NCI-H2227 (cell line): Measurements from ENCODE around the gene LRRC36.
"Not testable (repeated sequence)": the region's sequence is repeated elsewhere in the genome, so short reads cannot be mapped to it uniquely, and the experiment has no call there.

ENCODE experiments used
- DNase-seq: peaks from one replicate; lab custom pipeline; 2025; ENCODE audit not compliant: unreplicated experiment; lab: John Stamatoyannopoulos, UW

The LRRC36 gene

DNA sequence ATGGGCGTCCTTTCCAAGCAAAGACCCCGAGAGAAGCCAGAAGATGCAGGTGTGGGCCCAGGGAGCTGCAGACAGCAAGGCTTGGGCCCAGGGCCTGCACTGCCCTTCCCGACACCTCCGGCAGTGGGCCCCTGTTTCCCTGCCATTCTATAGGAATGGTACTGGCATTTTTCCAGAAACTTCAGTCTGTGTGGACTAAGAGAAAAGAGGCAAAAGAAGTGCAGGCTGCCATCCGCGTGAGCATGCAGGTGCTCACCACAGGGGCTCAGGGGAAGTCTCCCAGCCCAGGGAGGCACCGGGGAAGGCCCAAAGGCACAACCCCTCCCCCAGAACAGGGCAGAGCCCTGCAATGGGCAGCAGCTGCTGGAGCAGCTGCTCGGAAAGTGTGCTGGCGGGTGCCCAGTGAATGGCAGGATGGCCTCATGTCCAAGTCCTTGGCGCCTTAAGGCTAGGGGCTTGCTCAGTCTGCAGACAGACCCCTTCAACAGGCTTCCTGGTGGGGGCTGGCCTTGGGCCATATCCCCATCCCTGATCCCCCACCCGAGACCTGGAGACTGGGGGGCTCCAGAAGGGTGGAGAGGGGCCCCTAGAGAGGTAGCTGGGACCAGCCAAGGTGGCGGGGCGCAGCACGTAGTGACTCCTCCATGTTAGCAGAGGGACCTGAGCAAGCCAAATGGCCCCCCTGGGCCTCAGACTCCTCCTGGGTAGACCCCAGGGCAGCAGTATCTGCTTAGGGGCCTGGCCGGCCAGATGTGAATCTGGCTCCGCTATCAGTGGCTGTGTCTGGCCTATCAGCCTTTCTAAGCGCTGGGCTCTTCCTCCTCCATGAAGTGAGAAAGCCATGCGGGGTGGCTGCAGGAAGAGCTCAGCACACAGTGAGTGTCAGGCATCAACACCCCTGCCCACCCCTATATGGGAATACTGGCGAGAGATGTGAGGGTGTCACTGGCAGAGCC lies 73.4 kb downstream of the LRRC36 start:
- no peak for DNase-seq

GRCh38 chr16:67400901-67401300 lies 74.3 kb downstream of the LRRC36 start:
- no peak for DNase-seq

DNA sequence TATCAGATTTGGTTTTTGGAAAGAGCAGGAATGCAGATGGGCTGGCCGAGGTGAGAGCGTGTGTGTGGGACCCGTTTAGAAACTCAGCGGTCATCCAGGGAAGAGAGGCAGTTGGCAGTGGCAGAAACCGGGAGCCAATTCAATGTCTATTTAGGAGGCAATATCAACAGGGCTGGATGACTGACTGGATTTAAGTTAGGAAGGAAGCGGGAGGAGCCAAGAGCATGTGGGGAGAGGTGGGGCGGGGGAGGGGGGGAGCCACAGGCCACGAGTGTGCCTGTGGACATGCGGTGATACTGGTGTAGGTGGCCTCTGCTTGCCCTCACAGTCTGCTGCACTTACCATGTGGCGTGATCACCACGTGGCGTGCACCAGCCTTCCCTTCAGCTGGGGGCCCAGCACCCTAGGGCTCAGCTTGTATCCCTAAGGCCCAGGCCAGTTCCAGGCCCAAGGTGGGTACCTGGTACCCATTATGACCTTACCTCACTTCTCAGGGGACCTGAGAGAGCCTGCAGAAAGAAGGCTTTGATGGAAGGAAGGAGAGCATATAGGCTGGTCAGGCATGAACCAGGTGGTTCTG lies 77.5 kb downstream of the LRRC36 start:
- no peak for DNase-seq

DNA sequence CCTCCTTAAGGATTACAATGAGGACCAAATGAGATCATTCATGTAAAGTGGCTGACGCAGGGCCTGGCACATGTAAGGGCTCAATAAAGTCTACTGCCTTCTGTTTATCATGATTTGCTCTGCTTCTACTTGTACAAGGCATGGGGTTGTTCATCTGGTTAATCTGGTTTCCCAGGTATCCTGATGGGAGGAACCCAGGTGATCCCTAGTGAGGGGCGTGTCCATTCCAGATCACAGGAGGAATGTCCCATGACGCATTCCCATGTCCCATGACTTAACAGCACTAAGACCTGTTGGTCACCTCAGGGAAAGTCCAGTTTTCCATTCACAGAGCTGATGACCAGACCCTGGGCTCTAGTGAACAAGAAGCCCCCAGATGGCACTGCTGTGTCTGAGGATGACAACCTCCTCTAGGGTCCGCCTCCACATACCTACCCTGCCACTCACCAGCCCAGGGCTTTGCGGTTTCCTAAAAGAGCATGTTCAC lies 78.2 kb downstream of the LRRC36 start:
- DNase-seq: no peak

DNA sequence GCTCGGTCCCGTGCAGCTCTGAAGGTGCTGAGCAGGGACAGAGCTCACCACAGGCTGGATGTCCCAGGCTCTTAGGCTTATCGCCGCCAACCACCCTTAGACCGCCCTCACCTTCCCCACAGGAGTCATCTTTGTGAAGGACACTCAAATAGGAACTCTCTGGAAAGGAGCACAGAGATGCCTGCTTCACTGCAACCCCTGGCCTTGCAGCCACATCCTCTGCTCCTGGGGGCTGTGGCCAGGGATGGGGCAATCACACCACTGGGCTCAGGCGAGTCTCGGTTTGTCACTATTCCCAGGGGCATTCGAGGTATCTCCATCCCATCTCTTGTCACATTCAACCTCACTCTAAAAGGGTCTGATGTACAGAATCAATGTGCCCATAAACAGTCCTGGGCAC lies 78.7 kb downstream of the LRRC36 start:
- no peak for DNase-seq

DNA sequence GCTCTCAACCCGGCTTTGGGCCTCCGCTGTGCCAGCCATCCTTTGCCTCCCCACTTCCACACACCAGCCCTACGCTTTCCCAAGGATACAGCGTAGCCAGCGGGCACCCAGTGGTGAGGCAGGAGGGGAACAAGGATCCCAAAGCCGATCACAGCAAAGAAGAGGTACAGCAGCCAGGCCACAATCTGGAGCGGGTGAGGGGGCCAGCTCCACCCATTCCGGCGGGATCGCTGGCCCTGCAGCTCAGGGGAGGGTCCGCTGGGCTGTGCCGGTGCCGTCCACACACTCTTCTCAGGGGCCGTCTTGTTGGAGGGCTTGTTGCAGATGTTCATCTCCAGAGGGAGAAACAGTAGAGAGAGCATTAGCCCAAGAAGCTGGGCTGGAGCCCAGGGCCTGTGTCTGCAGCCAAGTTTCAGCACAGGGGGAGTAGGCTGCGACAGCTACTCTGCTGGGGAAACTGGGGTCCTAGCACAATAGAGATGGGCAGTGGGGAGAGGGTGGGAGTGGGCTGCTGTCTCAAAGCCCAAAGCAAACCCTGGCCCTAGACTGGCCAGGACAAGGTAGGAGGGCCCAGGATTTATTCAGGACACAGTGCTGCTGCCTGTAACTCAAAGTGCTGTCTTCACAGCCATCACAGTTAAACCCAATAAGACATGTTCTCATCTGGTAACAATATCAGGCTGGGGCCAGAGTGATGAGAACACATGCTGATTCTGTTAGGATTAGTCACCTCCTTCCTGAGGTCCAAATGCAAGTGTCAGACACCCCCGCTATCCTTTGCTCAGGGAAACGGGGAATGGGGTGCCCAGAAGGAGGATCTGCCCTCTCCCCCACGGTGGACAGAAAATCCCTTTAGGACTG lies 79.7 kb downstream of the LRRC36 start:
- no peak for DNase-seq

GRCh38 chr16:67407176-67407787 lies 80.7 kb downstream of the LRRC36 start:
- DNase-seq: no peak

DNA sequence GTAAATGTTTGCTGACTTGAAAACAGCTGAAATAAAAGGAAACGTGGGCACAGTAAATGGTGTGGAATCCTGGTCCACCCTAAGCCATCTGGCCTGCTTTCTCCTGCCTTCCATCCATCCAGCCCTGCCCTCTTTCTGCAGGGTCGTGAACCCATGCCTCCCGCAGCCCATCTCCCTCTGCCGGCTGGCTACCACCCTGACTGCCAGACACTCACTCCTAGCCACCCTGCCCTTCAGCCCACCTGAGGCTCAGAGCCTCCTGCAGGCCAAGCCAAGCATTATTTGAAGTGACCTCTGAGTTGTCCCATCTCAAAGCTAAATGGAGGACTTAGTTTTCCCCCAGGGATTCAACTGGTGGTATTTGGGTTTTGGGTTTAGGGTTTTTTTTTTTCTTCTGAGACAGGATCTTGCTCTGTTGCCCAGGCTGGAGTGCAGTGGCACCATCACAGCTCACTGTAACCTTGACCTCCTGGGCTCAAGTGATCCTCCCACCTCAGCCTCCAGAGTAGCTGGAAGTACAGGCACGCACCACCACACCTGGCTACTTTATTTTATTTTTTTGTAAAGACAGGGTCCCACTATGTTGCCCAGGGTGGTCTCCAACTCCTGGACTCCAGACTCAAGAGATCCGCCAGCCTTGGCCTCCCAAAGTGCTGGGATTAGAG lies 81.3 kb downstream of the LRRC36 start:
- no peak for DNase-seq

DNA sequence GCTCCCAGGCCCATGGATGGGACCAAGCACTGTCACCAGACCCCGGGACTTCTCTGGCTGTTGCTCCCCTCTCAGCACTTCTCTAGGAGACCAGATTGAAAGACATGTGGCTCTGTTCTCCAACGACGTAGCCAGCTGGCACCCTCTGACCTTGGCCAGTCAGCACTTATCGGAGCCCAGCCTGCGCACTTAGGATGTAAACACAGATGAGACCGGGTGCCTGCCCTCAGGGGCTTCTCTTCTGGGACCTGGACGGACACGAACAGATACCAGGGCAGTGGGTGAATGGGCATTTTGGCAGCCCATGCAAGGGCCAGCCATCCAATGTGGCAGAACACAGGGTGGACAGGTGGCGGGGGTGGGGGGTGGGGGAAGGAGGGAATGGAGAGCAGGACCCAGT lies 83.0 kb downstream of the LRRC36 start:
- no peak for DNase-seq

GRCh38 chr16:67411339-67411738 lies 84.7 kb downstream of the LRRC36 start:
- DNase-seq: no peak

DNA sequence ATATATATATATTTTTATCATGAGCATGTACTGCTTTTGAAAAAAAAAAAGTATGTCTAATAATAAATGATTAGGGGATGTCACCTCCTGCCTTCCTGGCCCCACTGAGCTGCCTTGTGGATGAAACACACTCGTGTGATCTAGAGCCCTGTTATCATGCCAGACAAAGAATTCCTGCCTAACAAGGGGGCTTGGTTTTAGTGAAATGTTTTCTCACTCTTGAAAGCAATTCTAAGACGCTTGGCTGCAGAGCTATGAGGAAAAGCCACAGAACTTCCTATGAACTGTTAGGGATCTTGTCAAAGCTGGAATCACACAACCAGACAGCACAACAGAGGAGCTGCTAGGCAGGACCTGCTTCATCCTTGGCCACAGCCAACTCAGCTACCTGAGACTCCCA lies 85.7 kb downstream of the LRRC36 start:
- no peak for DNase-seq

GRCh38 chr16:67413978-67414911 lies 87.6 kb downstream of the LRRC36 start:
- no peak for DNase-seq

DNA sequence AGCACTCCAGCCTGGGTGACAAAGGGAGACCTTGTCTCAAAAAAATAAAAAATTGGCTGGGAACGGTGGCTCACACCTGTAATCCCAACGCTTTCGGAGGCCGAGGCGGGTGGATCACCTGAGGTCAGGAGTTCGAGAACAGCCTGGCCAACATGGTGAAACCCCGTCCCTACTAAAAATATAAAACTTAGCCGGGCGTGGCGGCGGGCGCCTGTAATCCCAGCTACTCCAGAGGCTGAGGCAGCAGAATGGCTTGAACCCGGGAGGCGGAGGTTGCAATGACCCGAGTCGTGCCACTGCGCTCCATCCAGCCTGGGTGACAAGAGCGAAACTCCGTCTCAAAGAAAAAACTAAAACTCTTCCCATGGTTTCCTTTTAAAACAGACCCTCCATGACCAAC lies 88.8 kb downstream of the LRRC36 start:
- DNase-seq: not testable (repeated sequence)

DNA sequence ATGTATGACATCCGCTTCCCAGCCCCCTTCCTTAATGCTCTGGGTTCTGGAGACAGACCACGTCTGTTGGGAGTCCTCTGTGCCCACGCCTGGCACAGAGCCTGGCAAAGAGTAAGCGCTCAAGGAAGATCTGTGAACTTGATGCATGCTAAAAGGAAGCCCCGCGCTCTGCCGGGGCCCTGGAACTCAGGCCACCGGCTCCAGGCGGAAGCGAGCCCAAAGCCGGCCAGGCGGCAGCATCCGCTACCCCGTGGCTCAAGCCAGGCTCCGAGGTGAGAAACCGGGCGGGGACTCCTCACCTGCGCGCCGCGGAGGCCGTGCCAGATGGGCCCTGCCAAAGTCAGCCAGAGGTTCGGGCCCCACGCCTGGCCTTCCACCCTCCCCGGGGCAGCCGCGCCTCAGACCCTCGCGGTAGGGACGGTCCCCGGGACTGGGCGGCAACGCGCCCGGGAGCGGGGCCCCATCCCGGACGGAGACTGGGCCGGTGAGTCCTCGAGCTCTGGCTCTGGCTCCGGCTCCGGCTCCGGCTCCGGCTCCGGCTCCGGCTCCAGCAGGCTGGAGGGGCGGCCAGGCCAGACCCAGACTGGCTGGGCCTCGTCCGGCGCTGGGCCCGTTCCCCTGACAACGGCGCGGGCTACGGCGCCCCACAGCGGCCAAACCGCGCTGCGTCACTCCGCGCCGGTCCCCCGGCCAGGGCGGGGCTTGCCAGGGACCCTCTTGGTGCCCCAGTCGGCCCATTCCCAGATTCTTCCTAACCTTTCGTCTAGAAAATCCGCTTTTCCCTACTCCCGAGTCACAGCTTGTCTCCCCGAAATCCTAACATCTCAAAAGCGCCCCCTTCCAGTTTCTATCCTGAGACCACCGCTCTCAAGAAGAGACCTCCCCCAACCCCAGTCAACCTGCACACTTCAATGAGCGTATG lies 89.5 kb downstream of the LRRC36 start, which contains the start of gene ZDHHC1:
Gene ZDHHC1 (minus strand): TSS at position 606 of the 922 bp plus-strand sequence. CDS start 8,702 bp downstream, outside the sequence.
- DNase-seq: peak; percentile 81

GRCh38 chr16:67417333-67418061 lies 90.9 kb downstream of the LRRC36 start:
- DNase-seq: no peak

DNA sequence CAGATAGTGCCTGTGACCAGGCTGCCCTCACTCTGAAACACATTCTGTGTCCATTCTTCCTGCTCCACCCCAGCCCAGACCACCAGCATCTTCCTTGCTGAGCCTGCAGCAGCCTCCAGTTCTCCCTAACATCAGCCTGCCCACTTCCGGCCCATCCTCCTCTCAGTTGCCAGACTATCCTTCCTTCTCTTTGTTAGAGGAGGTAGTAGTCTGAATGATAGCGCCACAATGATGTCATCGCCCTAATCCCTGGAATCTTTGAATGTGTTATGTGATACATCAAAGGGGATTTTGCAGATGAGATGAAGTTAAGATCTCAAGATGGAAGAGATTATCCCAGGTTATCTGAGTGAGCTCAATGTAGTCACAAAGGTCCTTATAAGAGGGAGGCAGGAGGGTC lies 92.9 kb downstream of the LRRC36 start:
- no peak for DNase-seq

GRCh38 chr16:67419931-67420330 lies 93.3 kb downstream of the LRRC36 start:
- no peak for DNase-seq
